DOHH2 (cell line): Measurements from ENCODE around the gene COPZ2.

Experiments
- H3F3A ChIP-seq: fragments of 200-600 bp; sonication (generic), shearing (Covaris generic); 2 replicates; pipeline ENCODE4 v1.6.0; 2016; ENCODE audit warnings: antibody characterized with exemption, mild to moderate bottlenecking; ENCODE audit not compliant: control insufficient read depth, insufficient read depth
- H3K27ac ChIP-seq: fragments of 200-600 bp; sonication (generic); 2 replicates; pipeline ENCODE4 v1.5.1; 2014; ENCODE audit warnings: low read depth, mild to moderate bottlenecking, low read length, moderate library complexity
- H3K27me3 ChIP-seq: fragments of 200-600 bp; sonication (generic); 2 replicates; pipeline ENCODE4 v1.6.1; 2014; ENCODE audit warnings: mild to moderate bottlenecking, low read length, mixed read lengths; ENCODE audit not compliant: control insufficient read depth
- H3K36me3 ChIP-seq: fragments of 200-600 bp; sonication (generic); 2 replicates; pipeline ENCODE4 v1.6.1; 2014; ENCODE audit warnings: mild to moderate bottlenecking, low read length, moderate library complexity, mixed read lengths; ENCODE audit not compliant: control insufficient read depth
- H3K4me1 ChIP-seq: fragments of 200-600 bp; sonication (generic); 2 replicates; pipeline ENCODE4 v1.6.1; 2014; ENCODE audit warnings: mild to moderate bottlenecking, low read length, mixed read lengths; ENCODE audit not compliant: control insufficient read depth
- H3K4me2 ChIP-seq: fragments of 200-600 bp; sonication (generic); 2 replicates; pipeline ENCODE4 v1.6.0; 2014; ENCODE audit warnings: mild to moderate bottlenecking, low read length, moderate library complexity
- H3K4me3 ChIP-seq: fragments of 200-600 bp; sonication (generic); 2 replicates; pipeline ENCODE4 v1.5.1; 2014; ENCODE audit warnings: mild to moderate bottlenecking, low read length, mixed read lengths
- H3K79me2 ChIP-seq: fragments of 200-600 bp; sonication (generic); 2 replicates; pipeline ENCODE4 v1.6.1; 2014; ENCODE audit warnings: mild to moderate bottlenecking, low read length, mixed read lengths; ENCODE audit not compliant: control insufficient read depth
- H3K9me2 ChIP-seq: fragments of 200-600 bp; sonication (generic); replicated peaks from 2 replicates; pipeline ENCODE4 v1.6.1; 2014; ENCODE audit warnings: mild to moderate bottlenecking, low read length, mixed read lengths; ENCODE audit not compliant: control insufficient read depth
- H3K9me3 ChIP-seq: fragments of 200-600 bp; sonication (generic); 2 replicates; pipeline ENCODE4 v1.6.1; 2014; ENCODE audit warnings: antibody characterized with exemption, low read length, mixed read lengths; ENCODE audit not compliant: control insufficient read depth, insufficient read depth
- H4K20me1 ChIP-seq: fragments of 200-600 bp; sonication (generic); 2 replicates; pipeline ENCODE4 v1.6.0; 2014; ENCODE audit warnings: low read depth, mild to moderate bottlenecking, antibody characterized with exemption, low read length, moderate library complexity; ENCODE audit not compliant: control insufficient read depth, insufficient read depth
- CTCF ChIP-seq: fragments of 200-600 bp; sonication (generic); IDR thresholded peaks from one replicate; pipeline ENCODE4 v1.5.1; 2014; ENCODE audit warnings: antibody characterized with exemption, mild to moderate bottlenecking, low read depth, low read length; ENCODE audit not compliant: poor library complexity, severe bottlenecking
- EZH2phosphoT487 ChIP-seq: fragments of 200-600 bp; sonication (generic); IDR thresholded peaks from 2 replicates; pipeline ENCODE4 v1.6.1; 2017; ENCODE audit warnings: borderline replicate concordance, mild to moderate bottlenecking, antibody characterized with exemption, low read length, moderate library complexity, mixed read lengths

Gene COPZ2

DNA sequence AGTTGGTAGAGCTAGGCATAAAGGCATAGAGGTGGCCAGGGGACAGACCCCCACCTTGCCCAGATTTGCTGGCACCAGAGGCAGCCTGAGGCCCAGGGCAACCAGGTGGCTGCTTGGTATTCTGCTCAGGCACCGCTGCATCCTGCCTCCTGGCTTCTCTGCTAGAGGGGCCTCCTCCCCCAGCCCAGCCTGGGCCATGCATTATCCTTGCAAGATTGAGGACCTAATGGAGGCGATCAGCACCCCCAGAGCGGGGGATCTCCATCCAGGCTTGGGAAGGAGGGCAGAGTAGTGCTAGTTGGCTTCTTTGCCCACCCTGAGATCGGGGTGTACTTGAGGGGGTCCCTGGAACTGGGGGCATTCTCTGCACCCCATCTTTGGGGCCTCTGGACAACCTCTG is 42.9 kb downstream of the COPZ2 start:
- Histone ChIP-seq H3K4me2 (no peak overlapping the region), H3K27me3 (peaks cover 15% of the 10 kb centered on the region), H4K20me1 (no peaks in the 10 kb centered on the region), H3K4me1 (no peaks in the 10 kb centered on the region), H3K79me2 (no peaks in the 10 kb centered on the region), H3K9me2 (no peaks in the 10 kb centered on the region), H3K4me3 (no peak overlapping the region), H3K36me3 (no peaks in the 10 kb centered on the region), H3K27ac (no peak overlapping the region), H3F3A (no peaks in the 10 kb centered on the region), H3K9me3 (no peaks in the 10 kb centered on the region)
- TF ChIP-seq EZH2phosphoT487 (no peak), CTCF (no peak)

DNA sequence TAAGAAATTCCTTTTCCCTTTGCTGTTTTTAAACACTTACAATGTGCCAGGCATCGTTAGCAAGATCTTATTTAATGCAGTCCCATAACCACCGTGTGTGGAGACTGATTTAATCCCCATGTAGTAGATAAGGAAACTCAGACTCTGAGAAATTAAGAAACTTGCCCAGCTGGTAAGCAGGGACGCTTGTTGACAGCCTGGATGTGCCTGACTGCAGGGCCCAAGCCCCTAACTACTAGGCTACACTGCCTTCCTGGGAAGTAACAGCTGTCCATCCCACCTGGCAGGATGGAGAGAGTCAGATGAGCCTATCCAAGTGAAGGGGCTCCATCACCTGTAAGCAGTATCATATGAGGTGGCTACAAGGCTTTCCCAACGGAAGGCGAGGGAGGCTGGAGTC is 43.6 kb downstream of the COPZ2 start:
- Histone ChIP-seq H4K20me1 (no peaks in the 10 kb centered on the region), H3K36me3 (no peaks in the 10 kb centered on the region), H3K4me1 (no peaks in the 10 kb centered on the region), H3K27ac (no peak overlapping the region), H3K9me3 (no peaks in the 10 kb centered on the region), H3F3A (no peaks in the 10 kb centered on the region), H3K79me2 (no peaks in the 10 kb centered on the region), H3K27me3 (peaks cover 15% of the 10 kb centered on the region), H3K9me2 (no peaks in the 10 kb centered on the region), H3K4me2 (no peak overlapping the region), H3K4me3 (no peak overlapping the region)
- TF ChIP-seq EZH2phosphoT487 (no peak), CTCF (no peak)

DNA sequence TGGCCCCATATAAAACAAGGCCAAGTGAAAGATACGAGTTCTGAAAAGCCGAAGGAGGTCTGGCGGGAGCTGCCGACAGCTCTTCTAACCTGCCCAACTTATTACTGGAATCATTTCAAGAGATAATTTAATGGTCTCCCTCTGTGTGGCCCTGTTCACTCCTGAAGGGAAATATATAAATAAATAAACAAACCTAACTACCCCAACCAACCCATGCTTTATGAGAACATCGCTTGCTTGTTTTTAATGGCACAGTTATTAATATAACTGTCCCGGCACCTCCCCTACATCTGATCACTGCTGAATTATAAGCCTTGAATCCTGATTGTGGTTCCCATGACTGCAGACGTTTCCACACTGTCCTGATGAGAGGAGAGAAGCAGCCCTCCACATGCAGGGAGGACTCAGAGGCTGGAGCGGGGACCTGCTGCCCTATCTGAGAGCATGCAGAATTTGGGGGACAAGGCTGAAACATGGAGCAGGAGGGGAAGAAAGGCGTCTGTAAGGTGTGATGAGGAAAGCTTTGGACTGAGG is 44.5 kb downstream of the COPZ2 start:
- no peaks in the 10 kb centered on the region for H3K79me2 ChIP-seq
- no peaks in the 10 kb centered on the region for H3K9me3 ChIP-seq
- no peaks in the 10 kb centered on the region for H4K20me1 ChIP-seq
- no peaks in the 10 kb centered on the region for H3K36me3 ChIP-seq
- no peak overlapping the region for H3K4me2 ChIP-seq
- no peaks in the 10 kb centered on the region for H3K9me2 ChIP-seq
- H3K27ac ChIP-seq = no peak overlapping the region
- no peak overlapping the region for H3K4me3 ChIP-seq
- H3F3A ChIP-seq = no peaks in the 10 kb centered on the region
- TF ChIP-seq CTCF = no peak
- TF ChIP-seq EZH2phosphoT487 = no peak
- peaks cover 15% of the 10 kb centered on the region for H3K27me3 ChIP-seq
- H3K4me1 ChIP-seq = no peaks in the 10 kb centered on the region
